ENCODE measurements around the gene C7. TPM values are rescaled to one million over a fixed set of nuclear protein-coding genes. Genes with fewer than 3 reads are reported as not detected.

The C7 gene
- total RNA-seq, 1 donor from 2014 or later, result 0.33 TPM

GRCh38 chr5:40976836-40977235 is 67.5 kb downstream of the C7 start:
- H3K36me3 Mint-ChIP-seq (ENCODE audit: low read depth), result no peaks in the 10 kb centered on the region
- H3K27ac Mint-ChIP-seq (ENCODE audit: unreplicated experiment), result no peak overlapping the region

GRCh38 chr5:40981420-40981819 is 72.1 kb downstream of the C7 start:
- no peak for TF ChIP-seq CTCF (conservative IDR thresholded peaks at IDR 0.05)
- no peak for DNase-seq (ENCODE audit: low read depth, low spot score)
- no peaks in the 10 kb centered on the region for H3K27me3 Mint-ChIP-seq (ENCODE audit: low read depth)
- no peak overlapping the region for H3K4me3 Mint-ChIP-seq
- H3K4me1 Mint-ChIP-seq, result peaks cover 3% of the 10 kb centered on the region
- H3K9me3 Mint-ChIP-seq, result peaks cover 1% of the 10 kb centered on the region
- H3K36me3 Mint-ChIP-seq (ENCODE audit: low read depth), result no peaks in the 10 kb centered on the region
- H3K27ac Mint-ChIP-seq (ENCODE audit: unreplicated experiment), result no peak overlapping the region

More at GRCh38 chr5:40976836-40977235, 67.5 kb downstream of the C7 start:
- Mint-ChIP-seq H3K9me3 (no peaks in the 10 kb centered on the region), H3K27me3 (ENCODE audit: low read depth) (no peaks in the 10 kb centered on the region), H3K4me1 (peaks cover 2% of the 10 kb centered on the region), H3K4me3 (no peak overlapping the region)
- DNase-seq (ENCODE audit: low read depth, low spot score), result no peak
- no peak for TF ChIP-seq CTCF (conservative IDR thresholded peaks at IDR 0.05)

- Mint-ChIP-seq H3K27me3 (ENCODE audit: low read depth) (no peaks in the 10 kb centered on the region), H3K36me3 (ENCODE audit: low read depth) (no peaks in the 10 kb centered on the region), H3K9me3 (peaks cover 3% of the 10 kb centered on the region), H3K4me1 (peaks cover 3% of the 10 kb centered on the region), H3K27ac (ENCODE audit: unreplicated experiment) (no peak overlapping the region), H3K4me3 (no peak overlapping the region)
- no peak for TF ChIP-seq CTCF (conservative IDR thresholded peaks at IDR 0.05)
- no peak for DNase-seq (ENCODE audit: low read depth, low spot score)
Observed at GRCh38 chr5:40983781-40984180, 74.5 kb downstream of the C7 start.

GRCh38 chr5:40984884-40985283 is 75.6 kb downstream of the C7 start:
- no peak for TF ChIP-seq CTCF (conservative IDR thresholded peaks at IDR 0.05)
- peak overlapping the region; percentile 52 for H3K27ac Mint-ChIP-seq (ENCODE audit: unreplicated experiment)

GRCh38 chr5:40985501-40985900 is 76.2 kb downstream of the C7 start:
- Mint-ChIP-seq H3K27ac (ENCODE audit: unreplicated experiment) (no peak overlapping the region), H3K9me3 (peaks cover 3% of the 10 kb centered on the region), H3K4me3 (no peak overlapping the region), H3K27me3 (ENCODE audit: low read depth) (no peaks in the 10 kb centered on the region), H3K36me3 (ENCODE audit: low read depth) (no peaks in the 10 kb centered on the region), H3K4me1 (peaks cover 7% of the 10 kb centered on the region)
- no peak for TF ChIP-seq CTCF (conservative IDR thresholded peaks at IDR 0.05)
- DNase-seq (ENCODE audit: low read depth, low spot score), result no peak

More at GRCh38 chr5:40984884-40985283, 75.6 kb downstream of the C7 start:
- Mint-ChIP-seq H3K27me3 (ENCODE audit: low read depth) (no peaks in the 10 kb centered on the region), H3K36me3 (ENCODE audit: low read depth) (no peaks in the 10 kb centered on the region), H3K4me1 (peaks cover 3% of the 10 kb centered on the region), H3K4me3 (no peak overlapping the region), H3K9me3 (peaks cover 3% of the 10 kb centered on the region)
- no peak for DNase-seq (ENCODE audit: low read depth, low spot score)

- Mint-ChIP-seq H3K27me3 (ENCODE audit: low read depth) (no peaks in the 10 kb centered on the region), H3K4me3 (no peak overlapping the region), H3K36me3 (ENCODE audit: low read depth) (no peaks in the 10 kb centered on the region), H3K4me1 (peaks cover 19% of the 10 kb centered on the region), H3K9me3 (peaks cover 3% of the 10 kb centered on the region), H3K27ac (ENCODE audit: unreplicated experiment) (no peak overlapping the region)
- TF ChIP-seq CTCF (conservative IDR thresholded peaks at IDR 0.05), result no peak
- no peak for DNase-seq (ENCODE audit: low read depth, low spot score)
Observed at GRCh38 chr5:40986666-40987065, 77.4 kb downstream of the C7 start.
